Measurements from ENCODE around the gene PRAMEF8.
"Not testable (repeated sequence)": the region's sequence is repeated elsewhere in the genome, so short reads cannot be mapped to it uniquely, and the experiment has no call there.

Gene PRAMEF8

GRCh38 chr1:13285037-13285436 is at the start of gene PRAMEF8:
PRAMEF8 (minus strand) TSS chr1:13285137; CDS start chr1:13284091, 1,046 bp downstream.
- not testable (repeated sequence) for H3K27me3 Mint-ChIP-seq; H3K9me3 Mint-ChIP-seq; DNase-seq (ENCODE audit: low spot score in 2 of 2); ATAC-seq (replicated peaks; ENCODE audit: extremely low read depth, poor library complexity, severe bottlenecking); H3K4me1 Mint-ChIP-seq; H3K36me3 Mint-ChIP-seq (ENCODE audit: insufficient read depth); H3K4me3 Mint-ChIP-seq; H3K27ac Mint-ChIP-seq (ENCODE audit: low read depth)

DNA sequence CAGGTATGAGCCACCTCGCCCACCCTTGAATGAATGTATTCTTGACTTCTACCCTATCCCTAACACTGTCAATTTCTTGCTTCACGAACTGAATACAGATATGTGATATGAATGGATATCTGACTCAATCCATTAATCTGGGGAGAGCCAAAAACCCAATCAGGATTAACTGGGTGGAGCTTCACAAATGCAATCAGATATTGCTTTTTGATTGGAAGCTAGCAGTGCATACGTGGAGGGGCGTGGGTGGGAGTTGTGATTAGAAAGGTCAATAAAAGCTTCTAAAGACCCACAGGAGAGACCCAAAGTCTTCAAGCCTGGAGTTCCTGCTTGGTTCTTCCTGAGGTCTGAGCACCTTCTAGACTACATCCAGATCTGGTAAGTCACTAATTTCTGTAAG is 30.3 kb upstream of the PRAMEF8 start, which contains the start of gene PRAMEF15:
Gene PRAMEF15, plus strand, starts transcription at position 301 of the 400 bp plus-strand sequence. CDS start 2,827 bp downstream, outside the sequence.
- H3K4me3 Mint-ChIP-seq; H3K36me3 Mint-ChIP-seq (ENCODE audit: insufficient read depth); DNase-seq (ENCODE audit: low spot score in 2 of 2); H3K27me3 Mint-ChIP-seq; H3K27ac Mint-ChIP-seq (ENCODE audit: low read depth); H3K9me3 Mint-ChIP-seq; ATAC-seq (replicated peaks; ENCODE audit: extremely low read depth, poor library complexity, severe bottlenecking); H3K4me1 Mint-ChIP-seq: not testable (repeated sequence)

DNA sequence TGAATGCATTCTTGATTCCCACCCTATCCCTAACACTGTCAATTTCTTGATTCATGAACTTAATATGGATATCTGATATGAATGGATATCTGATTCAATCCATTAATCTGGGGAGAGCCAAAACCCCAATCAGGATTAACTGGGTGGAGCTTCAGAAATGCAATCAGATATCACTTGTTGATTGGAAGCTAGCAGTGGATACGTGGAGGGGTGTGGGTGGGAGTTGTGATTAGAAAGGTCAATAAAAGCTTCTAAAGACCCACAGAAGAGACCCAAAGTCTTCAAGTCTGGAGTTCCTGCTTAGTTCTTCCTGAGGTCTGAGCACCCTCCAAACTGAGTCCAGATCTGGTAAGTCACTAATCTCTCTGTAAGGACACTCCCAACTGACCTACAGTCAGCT is 18.3 kb upstream of the PRAMEF8 start, which contains the start of gene PRAMEF33:
Gene PRAMEF33, plus strand, starts transcription at position 301 of the 400 bp plus-strand sequence. CDS start 2,416 bp downstream, outside the sequence.
- ATAC-seq (replicated peaks; ENCODE audit: extremely low read depth, poor library complexity, severe bottlenecking); H3K4me1 Mint-ChIP-seq; H3K27me3 Mint-ChIP-seq: not testable (repeated sequence)

DNA sequence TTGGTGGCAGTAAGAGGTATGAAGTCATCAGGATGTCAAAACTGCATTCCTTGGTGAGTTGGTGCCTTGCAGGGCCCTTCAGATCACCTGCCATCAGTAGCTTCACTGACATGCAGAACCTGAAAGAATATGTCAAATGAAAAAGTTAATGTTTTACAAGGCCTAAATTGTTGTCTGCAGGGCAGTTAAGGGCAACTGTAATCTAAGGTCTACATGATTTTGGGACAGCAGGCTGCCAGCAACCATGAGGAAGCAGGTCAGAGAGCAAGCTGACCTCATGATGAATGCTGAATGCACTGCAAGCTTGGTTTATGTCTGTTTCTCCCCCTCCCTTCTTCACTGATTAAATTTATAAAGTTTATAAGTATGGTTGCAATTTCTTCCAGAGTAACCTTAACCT is 17.3 kb upstream of the PRAMEF8 start:
- H3K4me1 Mint-ChIP-seq; DNase-seq (ENCODE audit: low spot score in 2 of 2); H3K27me3 Mint-ChIP-seq; ATAC-seq (replicated peaks; ENCODE audit: extremely low read depth, poor library complexity, severe bottlenecking); H3K27ac Mint-ChIP-seq (ENCODE audit: low read depth); H3K36me3 Mint-ChIP-seq (ENCODE audit: insufficient read depth); H3K9me3 Mint-ChIP-seq; H3K4me3 Mint-ChIP-seq: not testable (repeated sequence)

More for the DNA sequence above, 18.3 kb upstream of the PRAMEF8 start, which contains the start of gene PRAMEF33:
- H3K4me3 Mint-ChIP-seq; H3K9me3 Mint-ChIP-seq; H3K27ac Mint-ChIP-seq (ENCODE audit: low read depth); H3K36me3 Mint-ChIP-seq (ENCODE audit: insufficient read depth); DNase-seq (ENCODE audit: low spot score in 2 of 2): not testable (repeated sequence)

DNA sequence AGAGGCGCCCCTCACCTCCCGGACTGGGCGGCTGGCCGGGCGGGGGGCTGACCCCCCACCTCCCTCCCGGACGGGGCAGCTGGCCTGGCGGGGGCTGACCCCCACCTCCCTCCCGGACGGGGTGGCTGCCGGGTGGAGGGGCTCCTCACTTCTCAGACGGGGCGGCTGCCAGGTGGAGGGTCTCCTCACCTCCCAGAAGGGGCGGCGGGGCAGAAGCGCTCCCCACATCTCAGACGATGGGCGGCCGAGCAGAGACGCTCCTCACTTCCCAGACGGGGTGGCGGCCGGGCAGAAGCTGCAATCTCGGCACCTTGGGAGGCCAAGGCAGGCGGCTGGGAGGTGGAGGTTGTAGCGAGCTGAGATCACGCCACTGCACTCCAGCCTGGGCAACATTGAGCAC is 13.8 kb upstream of the PRAMEF8 start:
- not testable (repeated sequence) for ATAC-seq (replicated peaks; ENCODE audit: extremely low read depth, poor library complexity, severe bottlenecking); H3K4me1 Mint-ChIP-seq; H3K27ac Mint-ChIP-seq (ENCODE audit: low read depth); H3K36me3 Mint-ChIP-seq (ENCODE audit: insufficient read depth); H3K9me3 Mint-ChIP-seq; H3K27me3 Mint-ChIP-seq; H3K4me3 Mint-ChIP-seq; DNase-seq (ENCODE audit: low spot score in 2 of 2)

- not testable (repeated sequence) for H3K36me3 Mint-ChIP-seq (ENCODE audit: insufficient read depth); H3K9me3 Mint-ChIP-seq; DNase-seq (ENCODE audit: low spot score in 2 of 2); H3K27ac Mint-ChIP-seq (ENCODE audit: low read depth); H3K4me1 Mint-ChIP-seq; ATAC-seq (replicated peaks; ENCODE audit: extremely low read depth, poor library complexity, severe bottlenecking); H3K27me3 Mint-ChIP-seq; H3K4me3 Mint-ChIP-seq
Measured at GRCh38 chr1:13297216-13297931, 12.4 kb upstream of the PRAMEF8 start.

- H3K27ac Mint-ChIP-seq (ENCODE audit: low read depth); H3K4me1 Mint-ChIP-seq; H3K27me3 Mint-ChIP-seq; H3K9me3 Mint-ChIP-seq; DNase-seq (ENCODE audit: low spot score in 2 of 2); ATAC-seq (replicated peaks; ENCODE audit: extremely low read depth, poor library complexity, severe bottlenecking); H3K4me3 Mint-ChIP-seq; H3K36me3 Mint-ChIP-seq (ENCODE audit: insufficient read depth): not testable (repeated sequence)
Measured at GRCh38 chr1:13289030-13289429, 4.1 kb upstream of the PRAMEF8 start.

DNA sequence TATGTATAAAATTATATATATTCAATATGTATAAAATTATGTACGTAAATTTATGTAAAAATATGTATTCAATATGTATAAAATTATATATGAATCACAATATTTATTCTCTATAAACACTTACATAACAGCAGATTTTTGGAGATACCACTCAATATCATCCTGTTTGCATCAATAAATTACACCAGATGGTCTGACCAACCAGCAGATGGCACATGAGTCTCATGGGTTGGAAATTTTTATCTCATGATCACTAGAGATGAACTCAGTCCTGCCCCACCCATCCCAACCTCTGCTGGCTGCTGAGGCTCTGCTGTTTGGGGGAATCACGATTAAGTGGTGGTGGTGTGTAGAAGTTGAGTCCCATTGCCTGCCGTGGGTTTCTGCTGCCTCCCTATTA is 5.3 kb downstream of the PRAMEF8 start:
- H3K27ac Mint-ChIP-seq (ENCODE audit: low read depth); H3K4me1 Mint-ChIP-seq; H3K36me3 Mint-ChIP-seq (ENCODE audit: insufficient read depth); H3K9me3 Mint-ChIP-seq; H3K27me3 Mint-ChIP-seq; H3K4me3 Mint-ChIP-seq; DNase-seq (ENCODE audit: low spot score in 2 of 2); ATAC-seq (replicated peaks; ENCODE audit: extremely low read depth, poor library complexity, severe bottlenecking): not testable (repeated sequence)

- H3K9me3 Mint-ChIP-seq; H3K4me3 Mint-ChIP-seq; ATAC-seq (replicated peaks; ENCODE audit: extremely low read depth, poor library complexity, severe bottlenecking); H3K27ac Mint-ChIP-seq (ENCODE audit: low read depth); DNase-seq (ENCODE audit: low spot score in 2 of 2); H3K4me1 Mint-ChIP-seq; H3K27me3 Mint-ChIP-seq; H3K36me3 Mint-ChIP-seq (ENCODE audit: insufficient read depth): not testable (repeated sequence)
Measured at GRCh38 chr1:13277016-13277415, 7.9 kb downstream of the PRAMEF8 start.

GRCh38 chr1:13265124-13265523 is 19.8 kb downstream of the PRAMEF8 start:
- H3K4me3 Mint-ChIP-seq; DNase-seq (ENCODE audit: low spot score in 2 of 2); H3K4me1 Mint-ChIP-seq; H3K9me3 Mint-ChIP-seq; ATAC-seq (replicated peaks; ENCODE audit: extremely low read depth, poor library complexity, severe bottlenecking); H3K36me3 Mint-ChIP-seq (ENCODE audit: insufficient read depth); H3K27ac Mint-ChIP-seq (ENCODE audit: low read depth); H3K27me3 Mint-ChIP-seq: not testable (repeated sequence)

GRCh38 chr1:13253898-13254297 is 31.0 kb downstream of the PRAMEF8 start, which contains the start of gene PRAMEF5:
PRAMEF5 (plus strand) TSS chr1:13254198; CDS start chr1:13259269, 5,071 bp downstream.
- not testable (repeated sequence) for H3K27ac Mint-ChIP-seq (ENCODE audit: low read depth); H3K4me1 Mint-ChIP-seq; H3K36me3 Mint-ChIP-seq (ENCODE audit: insufficient read depth); H3K9me3 Mint-ChIP-seq; H3K4me3 Mint-ChIP-seq; ATAC-seq (replicated peaks; ENCODE audit: extremely low read depth, poor library complexity, severe bottlenecking); DNase-seq (ENCODE audit: low spot score in 2 of 2); H3K27me3 Mint-ChIP-seq

DNA sequence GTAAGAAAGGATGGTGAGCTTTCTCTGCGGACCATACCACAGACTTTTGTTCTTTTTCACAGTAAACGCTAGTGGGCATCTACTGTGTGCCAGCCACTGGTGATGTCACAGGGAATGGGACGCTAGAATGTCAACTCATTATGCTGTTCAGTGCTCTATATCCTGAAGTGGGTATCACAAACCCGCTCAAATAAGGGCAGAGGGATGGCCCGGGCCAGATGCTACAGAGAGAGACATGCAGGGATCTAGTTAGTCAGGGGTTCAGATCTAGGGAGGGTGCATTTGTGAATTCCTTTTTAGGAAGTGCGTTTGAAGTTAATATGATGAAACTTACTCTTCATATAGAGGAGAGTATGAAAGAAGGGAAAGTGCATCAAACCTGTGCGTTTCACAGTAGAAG is 37.8 kb downstream of the PRAMEF8 start:
- ATAC-seq (replicated peaks; ENCODE audit: extremely low read depth, poor library complexity, severe bottlenecking); H3K4me3 Mint-ChIP-seq; DNase-seq (ENCODE audit: low spot score in 2 of 2); H3K9me3 Mint-ChIP-seq; H3K36me3 Mint-ChIP-seq (ENCODE audit: insufficient read depth); H3K27ac Mint-ChIP-seq (ENCODE audit: low read depth); H3K4me1 Mint-ChIP-seq: not testable (repeated sequence)
- peaks cover 19% of the 10 kb centered on the region for H3K27me3 Mint-ChIP-seq

DNA sequence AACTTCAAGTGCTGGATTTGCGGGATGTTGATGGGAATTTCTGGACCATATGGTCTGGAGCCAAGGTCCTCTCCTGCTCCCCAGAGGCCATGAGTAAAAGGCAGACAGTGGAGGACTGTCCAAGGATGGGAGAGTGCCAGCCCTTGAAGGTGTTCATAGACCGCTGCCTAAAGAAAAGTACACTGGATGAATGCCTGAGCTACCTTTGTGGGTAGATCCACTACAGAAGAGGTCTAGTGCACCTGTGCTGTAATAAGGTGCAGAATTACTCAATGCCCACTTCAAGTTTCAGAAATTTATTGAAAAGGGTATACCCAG is 38.4 kb downstream of the PRAMEF8 start:
- H3K4me3 Mint-ChIP-seq; H3K36me3 Mint-ChIP-seq (ENCODE audit: insufficient read depth); ATAC-seq (replicated peaks; ENCODE audit: extremely low read depth, poor library complexity, severe bottlenecking); H3K27ac Mint-ChIP-seq (ENCODE audit: low read depth); H3K4me1 Mint-ChIP-seq; H3K9me3 Mint-ChIP-seq; DNase-seq (ENCODE audit: low spot score in 2 of 2): not testable (repeated sequence)
- peaks cover 19% of the 10 kb centered on the region for H3K27me3 Mint-ChIP-seq

All from central memory CD8-positive, alpha-beta T cell (primary cell).